C1 segment of cervical spinal cord (tissue), 14 donors: Measurements from ENCODE around the gene KLHL20.

ENCODE experiments used
- DNase-seq, 14 donors: peaks; one replicate each; lab custom pipeline; 2025; lab: John Stamatoyannopoulos, UW

KLHL20 gene

DNA sequence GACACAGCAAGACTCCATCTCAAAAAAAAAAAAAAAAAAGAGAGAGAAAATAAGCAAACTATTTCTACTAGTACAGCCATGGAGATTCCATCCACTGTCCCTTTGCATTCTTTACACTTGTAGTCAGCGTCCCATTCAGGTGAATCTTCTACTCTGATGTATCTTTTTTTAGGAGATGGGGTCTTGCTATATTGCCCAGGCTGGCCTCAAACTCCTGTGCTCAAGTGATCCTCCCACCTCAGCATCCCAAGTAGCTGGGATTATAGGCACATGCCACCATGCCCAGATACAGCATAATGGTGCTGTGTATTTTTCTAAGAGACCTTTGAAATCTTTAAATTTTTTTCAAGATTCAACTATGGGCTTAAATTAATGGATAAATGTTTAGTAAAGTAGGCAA is 118.0 kb downstream of the KLHL20 start:
- no peak for DNase-seq
